SH-SY5Y (cell line): ENCODE data around the gene MYO1H.

ENCODE experiments used
- GATA2 ChIP-seq: IDR thresholded peaks from 2 replicates; pipeline ENCODE4 v1.6.1; 2011; ENCODE audit warnings: mild to moderate bottlenecking, low read depth, low read length
- GATA3 ChIP-seq: IDR thresholded peaks from 2 replicates; pipeline ENCODE4 v1.6.1; 2011; ENCODE audit warnings: low read depth, mild to moderate bottlenecking, low read length, moderate library complexity

MYO1H gene

GRCh38 chr12:109494348-109494881, 146.7 kb downstream of the MYO1H start:
- TF ChIP-seq GATA3 = no peak
- no peak for TF ChIP-seq GATA2

GRCh38 chr12:109495012-109495411, 147.3 kb downstream of the MYO1H start:
- TF ChIP-seq GATA3 = no peak
- TF ChIP-seq GATA2 = no peak

GRCh38 chr12:109496306-109496705, 148.6 kb downstream of the MYO1H start:
- TF ChIP-seq GATA3 (no peak), GATA2 (no peak)

GRCh38 chr12:109497675-109498074, 150.0 kb downstream of the MYO1H start:
- TF ChIP-seq GATA3 = no peak
- TF ChIP-seq GATA2 = no peak
